GM12874 (cell line): ENCODE measurements around the gene LBH.

ENCODE experiments used
- TF ChIP-seq, protein P1 (sequence below): IDR thresholded peaks from 2 replicates; pipeline ENCODE4 v1.5.1; 2011; ENCODE audit warnings: low read depth, mild to moderate bottlenecking, control low read depth, low read length, moderate library complexity; ENCODE audit not compliant: insufficient read depth

LBH gene

DNA sequence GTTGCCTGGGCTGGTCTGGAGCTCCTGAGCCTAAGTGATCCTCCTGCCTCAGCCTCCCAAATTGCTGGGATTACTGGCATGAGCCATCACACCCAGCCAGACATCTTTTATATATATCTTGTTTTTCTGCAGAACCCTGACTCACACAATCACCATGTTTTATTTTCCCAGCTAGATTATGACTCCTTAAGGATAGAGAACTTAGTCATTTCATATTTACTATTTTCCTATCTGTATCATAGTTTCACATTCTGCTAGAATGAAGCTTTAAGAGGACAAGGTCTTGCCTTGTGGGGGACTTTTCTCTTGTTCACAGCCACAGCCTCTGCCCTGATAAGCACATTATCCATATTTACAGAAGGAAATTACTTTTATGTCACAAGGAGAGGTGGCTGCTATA lies 73.9 kb downstream of the LBH start:
- TF ChIP-seq, protein P1, sequence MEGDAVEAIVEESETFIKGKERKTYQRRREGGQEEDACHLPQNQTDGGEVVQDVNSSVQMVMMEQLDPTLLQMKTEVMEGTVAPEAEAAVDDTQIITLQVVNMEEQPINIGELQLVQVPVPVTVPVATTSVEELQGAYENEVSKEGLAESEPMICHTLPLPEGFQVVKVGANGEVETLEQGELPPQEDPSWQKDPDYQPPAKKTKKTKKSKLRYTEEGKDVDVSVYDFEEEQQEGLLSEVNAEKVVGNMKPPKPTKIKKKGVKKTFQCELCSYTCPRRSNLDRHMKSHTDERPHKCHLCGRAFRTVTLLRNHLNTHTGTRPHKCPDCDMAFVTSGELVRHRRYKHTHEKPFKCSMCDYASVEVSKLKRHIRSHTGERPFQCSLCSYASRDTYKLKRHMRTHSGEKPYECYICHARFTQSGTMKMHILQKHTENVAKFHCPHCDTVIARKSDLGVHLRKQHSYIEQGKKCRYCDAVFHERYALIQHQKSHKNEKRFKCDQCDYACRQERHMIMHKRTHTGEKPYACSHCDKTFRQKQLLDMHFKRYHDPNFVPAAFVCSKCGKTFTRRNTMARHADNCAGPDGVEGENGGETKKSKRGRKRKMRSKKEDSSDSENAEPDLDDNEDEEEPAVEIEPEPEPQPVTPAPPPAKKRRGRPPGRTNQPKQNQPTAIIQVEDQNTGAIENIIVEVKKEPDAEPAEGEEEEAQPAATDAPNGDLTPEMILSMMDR, result no peak

DNA sequence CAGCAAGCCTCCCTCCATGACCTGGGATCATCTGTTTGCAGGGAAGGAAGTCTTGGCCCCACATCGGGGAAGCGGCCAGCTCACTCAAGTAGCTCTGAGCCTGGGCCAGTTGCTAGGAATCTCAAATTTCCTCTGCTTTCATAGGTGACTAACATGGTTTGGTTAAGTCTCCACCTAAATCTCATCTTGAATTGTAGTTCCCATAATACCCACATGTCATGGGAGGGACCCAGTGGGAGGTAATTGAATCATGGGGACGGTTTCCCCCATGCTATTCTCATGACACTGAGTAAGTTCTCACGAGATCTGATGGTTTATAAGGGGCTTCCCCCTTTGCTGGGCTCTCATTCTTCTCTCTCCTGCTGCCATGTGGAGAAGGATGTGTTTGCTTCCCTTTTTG lies 75.2 kb downstream of the LBH start:
- TF ChIP-seq, protein P1, result no peak

DNA sequence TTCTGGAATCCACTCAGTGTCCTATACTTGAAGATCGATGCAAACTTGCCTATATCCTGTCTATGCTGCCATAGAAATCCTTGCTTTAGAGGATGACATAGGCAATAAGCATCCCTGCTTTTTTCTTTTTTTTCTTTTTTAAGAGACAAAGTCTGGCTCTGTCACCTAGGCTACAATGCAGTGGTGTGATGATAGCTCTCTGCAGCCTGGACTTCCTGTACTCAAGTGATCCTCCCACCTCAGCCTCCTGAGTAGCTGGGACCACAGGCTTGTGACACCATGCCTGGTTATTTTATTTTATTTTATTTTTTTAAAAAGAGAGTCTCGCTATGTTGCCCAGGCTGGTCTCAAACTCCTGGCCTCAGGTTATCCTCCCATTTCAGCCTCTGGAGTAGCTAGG lies 76.9 kb downstream of the LBH start:
- TF ChIP-seq, protein P1, result no peak
